A549 (cell line): ENCODE results near the gene RNGTT.

Experiments used
- CTCF ChIP-seq: fragments of >200 bp; sonication (Bioruptor Twin); formaldehyde crosslinking; IDR thresholded peaks from 3 replicates; pipeline ENCODE4 v1.5.1; 2016
- USF2 ChIP-seq: fragments of 450-650 bp; IDR thresholded peaks from 2 replicates; pipeline ENCODE4 v1.6.1; 2014; ENCODE audit warnings: antibody characterized with exemption

- TF ChIP-seq USF2 (no peak), CTCF (no peak)
Measured at GRCh38 chr6:88920088-88920487, 43.3 kb downstream of the RNGTT start.
